HG02885 (cell line): ENCODE data around the gene ARFIP1.
"Not testable (repeated sequence)": the region's sequence is repeated elsewhere in the genome, so short reads cannot be mapped to it uniquely, and the experiment has no call there.

Experiments
- ATAC-seq: cut with Tn5 transposase; IDR thresholded peaks from one replicate; pipeline ENCODE4 v1.9.1; 2021; ENCODE audit warnings: mild to moderate bottlenecking; ENCODE audit not compliant: unreplicated experiment, poor library complexity

ARFIP1 gene

GRCh38 chr4:152836936-152837335 is 57.2 kb downstream of the ARFIP1 start:
- no peak for ATAC-seq

GRCh38 chr4:152839729-152840128 is 60.0 kb downstream of the ARFIP1 start:
- ATAC-seq: not testable (repeated sequence)

- ATAC-seq: no peak
Measured at GRCh38 chr4:152843481-152844090, 63.8 kb downstream of the ARFIP1 start.

GRCh38 chr4:152847376-152847775 is 67.6 kb downstream of the ARFIP1 start:
- ATAC-seq: no peak

- no peak for ATAC-seq
Measured at GRCh38 chr4:152848508-152848907, 68.8 kb downstream of the ARFIP1 start.

- no peak for ATAC-seq
Measured at GRCh38 chr4:152849350-152849749, 69.6 kb downstream of the ARFIP1 start.

- no peak for ATAC-seq
Measured at GRCh38 chr4:152850377-152850776, 70.6 kb downstream of the ARFIP1 start.

GRCh38 chr4:152851226-152851625 is 71.5 kb downstream of the ARFIP1 start:
- no peak for ATAC-seq

- ATAC-seq: no peak
Measured at GRCh38 chr4:152853293-152853692, 73.5 kb downstream of the ARFIP1 start.

GRCh38 chr4:152854016-152854415 is 74.3 kb downstream of the ARFIP1 start:
- not testable (repeated sequence) for ATAC-seq

GRCh38 chr4:152856960-152857359 is 77.2 kb downstream of the ARFIP1 start:
- ATAC-seq: no peak

- ATAC-seq: no peak
Measured at GRCh38 chr4:152858934-152859333, 79.2 kb downstream of the ARFIP1 start.

- ATAC-seq: no peak
Measured at GRCh38 chr4:152860046-152860445, 80.3 kb downstream of the ARFIP1 start.

GRCh38 chr4:152862608-152863007 is 82.9 kb downstream of the ARFIP1 start:
- ATAC-seq: no peak

GRCh38 chr4:152864361-152864760 is 84.6 kb downstream of the ARFIP1 start:
- no peak for ATAC-seq

- not testable (repeated sequence) for ATAC-seq
Measured at GRCh38 chr4:152866432-152866993, 86.8 kb downstream of the ARFIP1 start.

GRCh38 chr4:152870606-152871005 is 90.9 kb downstream of the ARFIP1 start:
- no peak for ATAC-seq

GRCh38 chr4:152875261-152875660 is 95.5 kb downstream of the ARFIP1 start:
- no peak for ATAC-seq

- ATAC-seq: no peak
Measured at GRCh38 chr4:152877868-152878267, 98.1 kb downstream of the ARFIP1 start.

- ATAC-seq: no peak
Measured at GRCh38 chr4:152880263-152880662, 100.5 kb downstream of the ARFIP1 start.

GRCh38 chr4:152881974-152882373 is 102.2 kb downstream of the ARFIP1 start:
- ATAC-seq: no peak

- no peak for ATAC-seq
Measured at GRCh38 chr4:152885185-152885584, 105.4 kb downstream of the ARFIP1 start.
